DOHH2 (cell line): ENCODE results near the gene TRPM2.

Source experiments
- EZH2phosphoT487 ChIP-seq: fragments of 200-600 bp; sonication (generic); IDR thresholded peaks from 2 replicates; pipeline ENCODE4 v1.6.1; 2017; ENCODE audit warnings: borderline replicate concordance, mild to moderate bottlenecking, antibody characterized with exemption, low read length, moderate library complexity, mixed read lengths
- TF ChIP-seq, protein P1 (sequence below): fragments of 200-600 bp; sonication (generic); IDR thresholded peaks from one replicate; pipeline ENCODE4 v1.5.1; 2014; ENCODE audit warnings: antibody characterized with exemption, mild to moderate bottlenecking, low read depth, low read length; ENCODE audit not compliant: poor library complexity, severe bottlenecking

DNA sequence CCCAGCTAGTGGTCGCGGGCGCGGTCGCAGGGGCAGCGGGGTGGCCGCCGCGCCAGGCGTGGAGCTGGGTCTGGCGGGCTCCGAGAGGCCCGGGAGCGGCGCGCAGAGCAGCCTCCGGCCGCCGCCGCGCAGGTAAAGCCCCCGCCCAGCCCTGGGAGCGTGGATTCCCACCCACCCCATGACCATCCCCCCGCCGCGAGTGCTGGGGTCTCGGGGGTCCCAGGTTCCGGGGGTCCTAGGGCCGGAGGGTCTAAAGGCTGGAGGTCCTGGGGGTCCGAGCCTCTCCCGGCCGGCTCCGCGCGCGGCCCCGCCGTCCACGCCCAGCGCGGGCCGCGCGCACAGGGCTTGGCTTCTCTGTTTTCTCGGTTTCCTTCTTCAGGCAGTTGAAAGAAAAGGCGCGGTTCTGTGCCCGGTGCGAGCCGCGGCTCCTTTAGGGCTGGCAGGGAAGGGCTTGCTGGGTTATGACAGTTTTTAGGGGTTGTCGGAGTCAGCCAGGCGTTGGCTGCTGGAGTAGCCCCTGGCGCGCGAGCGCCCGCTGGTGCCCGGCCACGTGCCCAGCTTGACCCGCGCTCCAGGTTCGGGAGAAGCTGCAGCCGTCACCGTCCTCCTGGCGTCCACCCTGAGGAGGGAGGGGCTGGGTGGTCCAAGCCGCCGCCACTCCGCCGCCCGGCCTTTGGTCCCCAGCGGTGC is 102.2 kb downstream of the TRPM2 start:
- TF ChIP-seq, protein P1, sequence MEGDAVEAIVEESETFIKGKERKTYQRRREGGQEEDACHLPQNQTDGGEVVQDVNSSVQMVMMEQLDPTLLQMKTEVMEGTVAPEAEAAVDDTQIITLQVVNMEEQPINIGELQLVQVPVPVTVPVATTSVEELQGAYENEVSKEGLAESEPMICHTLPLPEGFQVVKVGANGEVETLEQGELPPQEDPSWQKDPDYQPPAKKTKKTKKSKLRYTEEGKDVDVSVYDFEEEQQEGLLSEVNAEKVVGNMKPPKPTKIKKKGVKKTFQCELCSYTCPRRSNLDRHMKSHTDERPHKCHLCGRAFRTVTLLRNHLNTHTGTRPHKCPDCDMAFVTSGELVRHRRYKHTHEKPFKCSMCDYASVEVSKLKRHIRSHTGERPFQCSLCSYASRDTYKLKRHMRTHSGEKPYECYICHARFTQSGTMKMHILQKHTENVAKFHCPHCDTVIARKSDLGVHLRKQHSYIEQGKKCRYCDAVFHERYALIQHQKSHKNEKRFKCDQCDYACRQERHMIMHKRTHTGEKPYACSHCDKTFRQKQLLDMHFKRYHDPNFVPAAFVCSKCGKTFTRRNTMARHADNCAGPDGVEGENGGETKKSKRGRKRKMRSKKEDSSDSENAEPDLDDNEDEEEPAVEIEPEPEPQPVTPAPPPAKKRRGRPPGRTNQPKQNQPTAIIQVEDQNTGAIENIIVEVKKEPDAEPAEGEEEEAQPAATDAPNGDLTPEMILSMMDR: no peak
- TF ChIP-seq EZH2phosphoT487: no peak
